Tibial artery (tissue), 4 donors: ENCODE data around the gene INPP5A.

Experiments
- DNase-seq, 2 donors: peaks; one replicate each; pipeline ENCODE4 v3.0.0-alpha.2; 2019
- H3K27ac ChIP-seq, 2 donors: fragments of 200-600 bp; sonication (generic) in 1 of 2; 1 replicate in 1 of 2; 2 replicates in 1 of 2; pipeline ENCODE4 v1.5.1; 2018 to 2019; ENCODE audit warnings: mild to moderate bottlenecking in 1 of 2
- H3K27me3 ChIP-seq, 2 donors: fragments of 200-600 bp; sonication (generic) in 1 of 2; one replicate each; pipeline versions ENCODE4 v1.5.1 to v1.6.0; 2016 to 2019
- H3K36me3 ChIP-seq, 3 donors: fragments of 200-600 bp; sonication (generic) in 2 of 3; one replicate each; pipeline ENCODE4 v1.5.1; 2016 to 2019; ENCODE audit warnings: mild to moderate bottlenecking in 2 of 3
- H3K4me1 ChIP-seq, 4 donors: fragments of 200-600 bp; sonication (generic) in 2 of 4; 1 replicate in 3 of 4; 2 replicates in 1 of 4; pipeline ENCODE4 v1.5.1; 2016 to 2019
- H3K4me3 ChIP-seq, 2 donors: fragments of 200-600 bp; sonication (generic) in 1 of 2; 1 replicate in 1 of 2; 2 replicates in 1 of 2; pipeline ENCODE4 v1.5.1; 2018 to 2019; ENCODE audit warnings: mild to moderate bottlenecking in 2 of 2
- H3K9me3 ChIP-seq, 3 donors: fragments of 200-600 bp; sonication (generic) in 1 of 3; one replicate each; pipeline ENCODE4 v1.5.1; 2016 to 2019
- CTCF ChIP-seq, 2 experiments: fragments of 200-600 bp in 1 of 2; fragments of 450-650 bp in 1 of 2; IDR thresholded peaks; one replicate each; pipeline ENCODE4 v1.5.1; 2017 to 2019; ENCODE audit warnings: antibody characterized with exemption in 2 of 2, mild to moderate bottlenecking in 1 of 2, moderate library complexity in 1 of 2
- intact Hi-C: fragments of 100-400 bp; cut with DNase I; formaldehyde crosslinking; loops from one replicate; pipeline ENCODE4 v1.15.0; 2023; ENCODE audit warnings: low total_unique reads

INPP5A gene

GRCh38 chr10:132665946-132666704, 128.5 kb downstream of the INPP5A start:
- DNase-seq, result no peak
- H3K4me1 ChIP-seq, result peaks cover 0 to 6% (median 0%) of the 10 kb centered on the region in 4 donors
- H3K27me3 ChIP-seq, result no peaks in the 10 kb centered on the region
- H3K36me3 ChIP-seq, result peaks cover 4 to 17% (median 8%) of the 10 kb centered on the region in 3 donors
- no peaks in the 10 kb centered on the region for H3K9me3 ChIP-seq
- TF ChIP-seq CTCF (IDR thresholded peaks at IDR 0.05), result no peak
- H3K4me3 ChIP-seq, result no peak overlapping the region
- intact Hi-C loops, result no loop called here
- no peak overlapping the region for H3K27ac ChIP-seq

DNA sequence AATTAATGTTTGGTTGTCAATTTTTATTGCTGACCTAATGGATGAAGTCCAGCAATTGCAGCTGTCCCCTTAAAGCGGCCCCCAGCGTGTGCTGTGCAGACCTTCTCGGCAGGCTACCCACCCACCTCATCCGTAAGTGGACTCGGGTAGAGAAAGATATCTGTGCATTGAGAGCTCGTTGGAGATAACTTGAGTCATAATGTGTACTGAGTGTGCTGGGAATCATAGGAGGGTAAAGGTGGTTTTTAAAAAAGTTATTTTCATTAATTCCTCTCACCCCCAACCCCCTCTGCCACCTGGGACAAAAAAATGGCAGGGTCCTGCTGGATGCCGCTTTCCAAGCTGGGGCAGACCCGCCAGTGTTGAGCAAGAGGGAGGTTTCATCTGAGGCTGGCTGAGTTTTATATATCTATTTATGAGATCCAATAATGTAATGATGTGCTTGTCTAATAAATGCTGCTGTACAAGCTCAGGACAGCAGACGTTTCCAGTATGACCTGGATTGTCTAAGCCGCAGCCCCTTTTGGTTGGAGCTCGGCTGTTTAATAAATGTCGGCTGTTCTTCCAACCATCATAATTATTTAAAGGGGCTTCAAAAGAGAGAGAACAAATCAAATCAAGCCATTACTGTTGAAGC, 129.2 kb downstream of the INPP5A start:
- Histone ChIP-seq H3K4me1 (peaks cover 0 to 6% (median 0%) of the 10 kb centered on the region in 4 donors), H3K27ac (no peak overlapping the region), H3K27me3 (no peaks in the 10 kb centered on the region), H3K36me3 (peaks cover 0 to 15% (median 14%) of the 10 kb centered on the region in 3 donors), H3K9me3 (no peaks in the 10 kb centered on the region), H3K4me3 (no peak overlapping the region)
- intact Hi-C loops, result no loop called here
- TF ChIP-seq CTCF (IDR thresholded peaks at IDR 0.05), result no peak
- no peak for DNase-seq

DNA sequence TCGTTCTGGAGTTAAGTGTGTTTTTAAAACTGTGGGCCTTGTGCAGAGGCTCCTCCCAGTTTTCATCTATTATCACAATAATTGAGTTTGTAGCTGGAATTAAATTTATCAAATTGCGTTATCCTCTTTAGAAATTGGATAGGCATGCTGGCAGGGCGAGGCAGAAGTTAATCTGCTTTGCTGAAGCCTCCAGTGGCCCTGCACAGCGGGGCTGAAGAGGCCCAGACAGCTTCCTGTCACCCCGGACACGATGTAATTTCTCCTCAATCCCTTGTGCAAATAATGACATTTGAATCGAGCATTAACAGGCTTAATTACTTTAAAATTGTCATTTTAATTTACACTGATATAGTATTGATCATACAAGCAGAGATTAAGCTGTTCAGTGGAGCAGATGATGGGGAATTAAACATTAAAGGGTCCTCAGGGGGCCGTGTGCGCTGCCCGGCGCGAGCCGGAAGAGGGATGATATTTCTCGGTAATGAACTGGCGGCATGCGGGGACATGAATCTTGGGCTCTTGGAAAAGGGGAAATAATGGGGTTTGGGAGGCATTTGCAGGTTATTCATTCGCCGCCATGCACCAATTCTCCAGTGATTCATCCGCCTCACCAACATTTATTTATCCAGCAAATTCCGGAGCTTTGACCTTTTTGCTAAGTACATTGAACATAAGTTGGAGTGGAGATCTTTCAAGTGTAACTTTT, 129.9 kb downstream of the INPP5A start:
- no peak for TF ChIP-seq CTCF (IDR thresholded peaks at IDR 0.05)
- no peak for DNase-seq
- H3K36me3 ChIP-seq, result peaks cover 0 to 15% (median 14%) of the 10 kb centered on the region in 3 donors
- peaks cover 0 to 6% (median 0%) of the 10 kb centered on the region in 4 donors for H3K4me1 ChIP-seq
- no peak overlapping the region for H3K4me3 ChIP-seq
- intact Hi-C loops, result no loop called here
- no peaks in the 10 kb centered on the region for H3K27me3 ChIP-seq
- H3K9me3 ChIP-seq, result no peaks in the 10 kb centered on the region
- no peak overlapping the region for H3K27ac ChIP-seq

DNA sequence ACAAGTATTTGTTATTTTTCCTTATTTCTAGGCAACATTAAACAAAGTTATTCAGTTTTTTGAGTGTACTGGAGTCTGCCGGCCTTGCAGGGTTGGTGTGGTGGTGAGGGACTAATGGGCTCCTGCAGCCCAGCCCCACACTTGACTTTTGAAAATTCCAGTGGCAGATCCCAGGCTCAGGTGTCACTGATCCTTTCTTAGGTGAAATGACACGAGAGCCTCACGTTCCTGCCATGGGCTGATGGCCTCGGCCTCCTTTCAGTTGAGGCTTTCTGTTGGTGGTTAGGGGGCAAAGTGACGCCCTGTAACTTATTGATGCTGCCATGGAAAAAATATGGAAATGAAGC, 130.4 kb downstream of the INPP5A start:
- H3K27me3 ChIP-seq, result no peaks in the 10 kb centered on the region
- TF ChIP-seq CTCF (IDR thresholded peaks at IDR 0.05), result no peak
- H3K9me3 ChIP-seq, result no peaks in the 10 kb centered on the region
- DNase-seq, result no peak
- H3K4me1 ChIP-seq, result peaks cover 0 to 6% (median 0%) of the 10 kb centered on the region in 4 donors
- H3K27ac ChIP-seq, result no peak overlapping the region
- peaks cover 0 to 13% (median 12%) of the 10 kb centered on the region in 3 donors for H3K36me3 ChIP-seq
- H3K4me3 ChIP-seq, result no peak overlapping the region
- intact Hi-C loops, result no loop called here

- Histone ChIP-seq H3K4me3 (no peak overlapping the region), H3K27me3 (no peaks in the 10 kb centered on the region), H3K9me3 (no peaks in the 10 kb centered on the region), H3K27ac (no peak overlapping the region), H3K36me3 (peaks cover 0 to 6% (median 5%) of the 10 kb centered on the region in 3 donors), H3K4me1 (peaks cover 0 to 6% (median 0%) of the 10 kb centered on the region in 4 donors)
- intact Hi-C loops, result no loop called here
- no peak for TF ChIP-seq CTCF (IDR thresholded peaks at IDR 0.05)
- DNase-seq, result peak in 1 of 2 donors; percentile 62
Measured at GRCh38 chr10:132669208-132669861, 131.7 kb downstream of the INPP5A start.
